ENCODE results near the gene TYRO3. TPM values are rescaled to one million over a fixed set of nuclear protein-coding genes. Genes with fewer than 3 reads are reported as not detected.

Gene TYRO3
- total RNA-seq, 1 donor from 2014 or later, result 16.4 TPM

DNA sequence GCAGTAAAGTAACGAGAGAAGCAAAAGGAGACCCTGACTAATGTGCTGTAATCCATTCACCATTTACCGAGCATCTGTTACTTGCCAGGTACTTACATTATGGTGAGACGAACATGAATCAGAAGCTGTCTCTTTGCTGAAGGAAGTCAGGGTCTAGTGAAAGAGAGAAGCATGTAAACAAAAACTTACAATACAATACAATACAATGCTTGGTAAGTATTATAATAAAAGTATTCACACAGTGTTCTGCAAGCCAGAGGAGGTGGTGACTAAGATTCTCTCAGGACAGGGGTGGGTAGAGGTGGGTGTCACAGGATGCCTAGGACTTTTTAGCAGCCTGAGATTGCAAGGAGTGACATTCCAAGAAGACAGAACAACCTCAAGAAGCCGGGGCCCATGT, 51.0 kb downstream of the TYRO3 start:
- no peak overlapping the region for H3K27ac Mint-ChIP-seq (ENCODE audit: unreplicated experiment)
- H3K36me3 Mint-ChIP-seq (ENCODE audit: low read depth), result no peaks in the 10 kb centered on the region
- H3K27me3 Mint-ChIP-seq (ENCODE audit: low read depth), result peaks cover 5% of the 10 kb centered on the region
- H3K4me3 Mint-ChIP-seq (ENCODE audit: unreplicated experiment), result no peak overlapping the region
- H3K9me3 Mint-ChIP-seq (ENCODE audit: low read depth), result no peaks in the 10 kb centered on the region
- no peak for DNase-seq (ENCODE audit: low spot score)
- no peak for TF ChIP-seq CTCF (IDR thresholded peaks at IDR 0.05)
- H3K4me1 Mint-ChIP-seq (ENCODE audit: low read depth), result peaks cover 12% of the 10 kb centered on the region

GRCh38 chr15:41620536-41621199, 61.7 kb downstream of the TYRO3 start:
- Mint-ChIP-seq H3K36me3 (ENCODE audit: low read depth) (peaks cover 2% of the 10 kb centered on the region), H3K4me1 (ENCODE audit: low read depth) (peaks cover 18% of the 10 kb centered on the region), H3K9me3 (ENCODE audit: low read depth) (peaks cover 9% of the 10 kb centered on the region), H3K27ac (ENCODE audit: unreplicated experiment) (peak overlapping the region; percentile 98), H3K27me3 (ENCODE audit: low read depth) (no peaks in the 10 kb centered on the region), H3K4me3 (ENCODE audit: unreplicated experiment) (peak overlapping the region; percentile 88)
- TF ChIP-seq CTCF (IDR thresholded peaks at IDR 0.05), result no peak
- no peak for DNase-seq (ENCODE audit: low spot score)

DNA sequence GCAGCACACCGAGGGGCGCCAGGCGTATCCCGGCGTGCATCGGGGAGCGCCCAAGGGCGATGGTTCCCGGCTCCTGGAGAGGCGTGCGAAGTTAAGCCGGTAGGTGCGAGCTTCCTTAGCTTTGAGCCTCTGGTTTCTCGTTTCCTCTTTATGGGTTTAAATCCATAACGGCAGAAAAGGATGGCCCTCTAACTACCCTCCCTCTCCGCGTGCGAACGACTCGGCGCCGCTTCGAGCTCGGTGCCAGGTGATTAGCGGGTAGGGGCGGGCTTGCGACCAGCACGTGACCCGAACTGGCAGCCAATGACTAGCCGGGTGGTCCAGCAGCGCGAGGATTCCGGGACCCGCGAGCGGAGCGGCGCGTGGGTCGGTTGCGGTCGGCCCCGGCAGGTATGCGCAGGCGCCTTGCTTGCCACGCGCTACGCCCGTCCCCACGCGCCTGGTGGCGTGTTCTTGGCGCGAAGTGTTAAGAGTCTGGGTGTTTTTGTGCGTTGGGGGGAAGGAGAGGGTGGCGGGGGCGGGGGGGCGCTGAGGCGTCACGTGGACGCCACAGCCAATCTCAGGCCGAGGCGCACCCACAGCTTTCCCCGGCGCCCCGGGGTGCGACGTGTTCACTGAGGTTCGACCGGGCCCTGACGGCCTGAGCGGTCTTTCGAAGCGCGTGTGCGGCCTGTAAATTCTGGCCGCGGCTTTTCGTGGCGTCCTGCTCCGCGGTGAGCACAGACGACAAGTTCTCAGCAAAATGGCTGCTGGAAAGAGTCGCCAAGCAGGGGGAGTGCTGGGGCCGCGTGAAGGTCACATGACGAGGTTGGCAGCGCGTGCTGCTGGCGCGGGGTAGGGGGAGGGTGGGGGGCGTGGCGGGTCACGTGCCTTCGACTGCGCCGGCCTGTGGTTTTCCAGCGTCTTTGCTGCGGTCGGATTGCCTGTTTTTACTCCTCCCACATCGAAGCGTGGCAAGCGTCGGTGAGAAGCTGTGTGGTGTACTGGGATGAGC, 62.5 kb downstream of the TYRO3 start:
- peak overlapping the region; percentile 98 for H3K27ac Mint-ChIP-seq (ENCODE audit: unreplicated experiment)
- H3K27me3 Mint-ChIP-seq (ENCODE audit: low read depth), result no peaks in the 10 kb centered on the region
- DNase-seq (ENCODE audit: low spot score), result peak; percentile 96
- peaks cover 18% of the 10 kb centered on the region for H3K4me1 Mint-ChIP-seq (ENCODE audit: low read depth)
- no peak for TF ChIP-seq CTCF (IDR thresholded peaks at IDR 0.05)
- H3K36me3 Mint-ChIP-seq (ENCODE audit: low read depth), result peaks cover 2% of the 10 kb centered on the region
- H3K9me3 Mint-ChIP-seq (ENCODE audit: low read depth), result peaks cover 9% of the 10 kb centered on the region
- peak overlapping the region; percentile 88 for H3K4me3 Mint-ChIP-seq (ENCODE audit: unreplicated experiment)

DNA sequence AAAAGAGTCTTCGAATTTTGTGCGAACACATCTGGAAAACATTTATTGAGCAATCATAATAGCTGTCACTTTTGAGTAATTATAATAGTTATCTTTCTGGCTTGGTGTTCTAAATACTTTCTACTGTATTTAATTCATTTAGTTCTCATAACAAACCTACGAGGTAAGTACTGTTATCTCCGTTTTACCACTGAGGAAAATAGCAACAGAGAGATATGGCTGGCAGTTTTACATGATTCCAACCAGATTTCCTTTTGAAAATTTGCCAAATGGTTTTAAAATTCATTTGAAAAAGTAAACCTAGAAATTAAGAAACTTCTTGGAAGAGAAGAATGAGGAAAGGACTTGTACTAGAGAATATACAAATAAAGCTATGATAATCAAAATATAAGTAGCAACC, 63.9 kb downstream of the TYRO3 start:
- H3K36me3 Mint-ChIP-seq (ENCODE audit: low read depth), result peaks cover 2% of the 10 kb centered on the region
- H3K9me3 Mint-ChIP-seq (ENCODE audit: low read depth), result peaks cover 5% of the 10 kb centered on the region
- peaks cover 18% of the 10 kb centered on the region for H3K4me1 Mint-ChIP-seq (ENCODE audit: low read depth)
- no peak for DNase-seq (ENCODE audit: low spot score)
- no peaks in the 10 kb centered on the region for H3K27me3 Mint-ChIP-seq (ENCODE audit: low read depth)
- no peak for TF ChIP-seq CTCF (IDR thresholded peaks at IDR 0.05)
- no peak overlapping the region for H3K27ac Mint-ChIP-seq (ENCODE audit: unreplicated experiment)
- H3K4me3 Mint-ChIP-seq (ENCODE audit: unreplicated experiment), result no peak overlapping the region

- no peaks in the 10 kb centered on the region for H3K27me3 Mint-ChIP-seq (ENCODE audit: low read depth)
- no peak overlapping the region for H3K27ac Mint-ChIP-seq (ENCODE audit: unreplicated experiment)
- H3K36me3 Mint-ChIP-seq (ENCODE audit: low read depth), result no peaks in the 10 kb centered on the region
- peaks cover 10% of the 10 kb centered on the region for H3K4me1 Mint-ChIP-seq (ENCODE audit: low read depth)
- TF ChIP-seq CTCF (IDR thresholded peaks at IDR 0.05), result no peak
- no peaks in the 10 kb centered on the region for H3K9me3 Mint-ChIP-seq (ENCODE audit: low read depth)
- DNase-seq (ENCODE audit: low spot score), result no peak
- H3K4me3 Mint-ChIP-seq (ENCODE audit: unreplicated experiment), result no peak overlapping the region
Measured at GRCh38 chr15:41627203-41627602, 68.2 kb downstream of the TYRO3 start.
